Suprapubic skin (tissue), 4 donors: ENCODE measurements around the gene OR4N5.

Experiments
- CTCF ChIP-seq, 2 donors: fragments of 200-600 bp in 1 of 2; fragments of 450-650 bp in 1 of 2; sonication (generic) in 1 of 2; IDR thresholded peaks; one replicate each; pipeline ENCODE4 v1.5.1; 2016 to 2019; ENCODE audit warnings: antibody characterized with exemption in 2 of 2, mild to moderate bottlenecking in 1 of 2, moderate library complexity in 1 of 2
- POLR2A ChIP-seq, 2 donors: fragments of 450-650 bp; IDR thresholded peaks; one replicate each; pipeline ENCODE4 v1.6.1; 2017; ENCODE audit warnings: antibody characterized with exemption in 2 of 2, mild to moderate bottlenecking in 2 of 2, moderate library complexity in 2 of 2
- POLR2AphosphoS5 ChIP-seq, 3 donors: sonication (generic); formaldehyde crosslinking; IDR thresholded peaks; one replicate each; pipeline ENCODE4 v1.6.1; 2017; ENCODE audit warnings: antibody characterized with exemption in 3 of 3

DNA sequence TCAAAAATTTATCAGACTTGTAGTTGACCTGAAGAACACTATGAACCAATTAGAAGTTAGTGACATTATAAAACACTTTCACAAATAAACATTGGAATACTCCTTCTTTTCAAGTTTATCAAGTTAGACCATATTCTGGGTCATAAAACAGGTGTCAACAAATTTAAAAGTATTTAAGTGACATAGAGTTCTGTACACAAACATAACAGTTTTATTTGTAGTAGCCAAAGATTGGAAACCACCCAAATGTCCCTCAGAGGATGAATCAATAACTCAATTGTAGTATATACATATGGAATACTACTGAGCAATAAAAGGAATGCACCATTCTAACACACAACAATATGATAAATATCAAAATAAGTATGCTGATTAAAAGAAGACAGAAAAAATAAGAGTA lies 28.5 kb downstream of the OR4N5 start:
- TF ChIP-seq CTCF (IDR thresholded peaks at IDR 0.05) (no peak), POLR2A (IDR thresholded peaks at IDR 0.05) (no peak), POLR2AphosphoS5 (IDR thresholded peaks at IDR 0.05) (no peak)
